CD8-positive, alpha-beta memory T cell (primary cell): ENCODE measurements around the gene UCHL3. TPM values are rescaled to one million over a fixed set of nuclear protein-coding genes. Genes with fewer than 3 reads are reported as not detected.
A peak's percentile ranks its signal among the peaks of the same experiment; 100 is the strongest.

Experiments
- CTCF ChIA-PET: fragments of 350-600 bp; sonication (Branson Sonifier 250); formaldehyde crosslinking; loops from one replicate; lab custom pipeline; 2021; ENCODE audit warnings: antibody characterized with exemption; lab: Charles Lee
- POLR2A ChIA-PET: fragments of 350-600 bp; sonication (Branson Sonifier 250); formaldehyde crosslinking; loops from one replicate; lab custom pipeline; 2021; ENCODE audit warnings: antibody characterized with exemption; lab: Charles Lee
- DNase-seq, 5 donors: peaks; one replicate each; pipeline versions ENCODE4 v3.0.0 to v3.0.0-alpha.2; 2020 to 2022; ENCODE audit warnings: mixed read lengths in 1 of 5
- H3K27ac ChIP-seq: one replicate; pipeline ENCODE4 v1.7.0; 2013; ENCODE audit warnings: low read depth, mild to moderate bottlenecking, low read length, moderate library complexity
- H3K27me3 ChIP-seq: 2 replicates; pipeline ENCODE4 v1.7.0; 2013; ENCODE audit warnings: low read length, mild to moderate bottlenecking; ENCODE audit not compliant: insufficient read depth, poor library complexity, severe bottlenecking
- H3K36me3 ChIP-seq: 2 replicates; pipeline ENCODE4 v1.7.0; 2013; ENCODE audit warnings: mild to moderate bottlenecking, low read length, moderate library complexity; ENCODE audit not compliant: insufficient read depth
- H3K4me1 ChIP-seq: 2 replicates; pipeline ENCODE4 v1.7.0; 2013; ENCODE audit warnings: mild to moderate bottlenecking, low read length, moderate library complexity; ENCODE audit not compliant: insufficient read depth
- H3K4me3 ChIP-seq: 2 replicates; pipeline ENCODE4 v1.7.0; 2013; ENCODE audit warnings: mild to moderate bottlenecking, low read length
- H3K9me3 ChIP-seq: 2 replicates; pipeline ENCODE4 v1.7.0; 2013; ENCODE audit warnings: mild to moderate bottlenecking, low read length
- H3K27ac Mint-ChIP-seq, 8 donors: one replicate each; pipeline ENCODE4 v1.8.0; 2020 to 2021; ENCODE audit warnings: mixed read lengths in 8 of 8, mild to moderate bottlenecking in 6 of 8, inconsistent platforms in 3 of 8, moderate library complexity in 3 of 8
- H3K27me3 Mint-ChIP-seq, 2 donors: one replicate each; pipeline ENCODE4 v1.8.0; 2020 to 2021; ENCODE audit warnings: mixed read lengths in 2 of 2, mild to moderate bottlenecking in 1 of 2, moderate library complexity in 1 of 2
- H3K36me3 Mint-ChIP-seq, 3 donors: one replicate each; pipeline ENCODE4 v1.8.0; 2020 to 2021; ENCODE audit warnings: mixed read lengths in 3 of 3, inconsistent platforms in 1 of 3, mild to moderate bottlenecking in 1 of 3
- H3K4me1 Mint-ChIP-seq, 3 donors: one replicate each; pipeline ENCODE4 v1.8.0; 2020 to 2021; ENCODE audit warnings: mixed read lengths in 3 of 3, inconsistent platforms in 1 of 3, mild to moderate bottlenecking in 1 of 3
- H3K4me3 Mint-ChIP-seq, 7 donors: one replicate each; pipeline ENCODE4 v1.8.0; 2020 to 2021; ENCODE audit warnings: mixed read lengths in 7 of 7, mild to moderate bottlenecking in 6 of 7, moderate library complexity in 4 of 7, inconsistent platforms in 2 of 7
- H3K9me3 Mint-ChIP-seq, 5 donors: one replicate each; pipeline ENCODE4 v1.8.0; 2020 to 2022; ENCODE audit warnings: mixed read lengths in 5 of 5, mild to moderate bottlenecking in 3 of 5, moderate library complexity in 2 of 5, inconsistent platforms in 1 of 5
- polyA plus RNA-seq: library from polyadenylated mRNA; unstranded; fragments of 300-500 nt; fragmentation: Illumina TruSeq; gene quantifications from one replicate; pipeline ENCODE4 v1.2.3, GENCODE V29; 2021
- total RNA-seq, 2 experiments: library from RNA; stranded (reverse); gene quantifications; one replicate each; pipeline ENCODE4 v1.2.3, GENCODE V29; 2021

Gene UCHL3
- total and polyA plus RNA-seq, 3 experiments from 2014 or later: 37.1 to 47.3 (median 38.3) TPM

DNA sequence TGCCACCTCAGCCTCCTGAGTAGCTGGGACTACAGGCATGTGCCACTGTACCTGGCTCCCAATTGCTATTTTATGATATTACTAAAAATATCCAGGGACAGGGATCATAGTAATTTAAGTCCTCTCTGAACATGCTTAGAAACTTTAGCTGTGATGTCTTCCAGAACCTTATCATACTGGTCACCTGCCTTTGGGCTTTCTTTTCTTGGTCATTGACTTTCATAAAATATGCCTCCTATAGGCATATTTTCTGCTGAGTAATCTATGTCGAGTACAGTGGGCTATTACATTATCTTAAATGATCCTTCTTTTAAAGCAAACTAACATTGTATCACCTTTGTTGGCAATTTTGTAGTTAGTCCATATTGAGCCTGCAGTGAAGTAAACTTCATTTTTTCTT, 6.2 kb downstream of the UCHL3 start:
- peaks cover 3 to 29% (median 15%) of the 10 kb centered on the region in 3 donors for H3K36me3 Mint-ChIP-seq
- Histone ChIP-seq H3K27me3 (no peaks in the 10 kb centered on the region), H3K4me1 (peaks cover 9% of the 10 kb centered on the region), H3K27ac (no peak overlapping the region), H3K36me3 (peaks cover 11% of the 10 kb centered on the region), H3K4me3 (no peak overlapping the region), H3K9me3 (no peaks in the 10 kb centered on the region)
- no peak for DNase-seq
- H3K4me1 Mint-ChIP-seq: peaks cover 51 to 80% (median 70%) of the 10 kb centered on the region in 3 donors
- no peaks in the 10 kb centered on the region for H3K27me3 Mint-ChIP-seq
- H3K27ac Mint-ChIP-seq: no peak overlapping the region
- no peak overlapping the region for H3K4me3 Mint-ChIP-seq
- H3K9me3 Mint-ChIP-seq: no peaks in the 10 kb centered on the region
- POLR2A ChIA-PET: no interaction called here
- CTCF ChIA-PET: no interaction called here

DNA sequence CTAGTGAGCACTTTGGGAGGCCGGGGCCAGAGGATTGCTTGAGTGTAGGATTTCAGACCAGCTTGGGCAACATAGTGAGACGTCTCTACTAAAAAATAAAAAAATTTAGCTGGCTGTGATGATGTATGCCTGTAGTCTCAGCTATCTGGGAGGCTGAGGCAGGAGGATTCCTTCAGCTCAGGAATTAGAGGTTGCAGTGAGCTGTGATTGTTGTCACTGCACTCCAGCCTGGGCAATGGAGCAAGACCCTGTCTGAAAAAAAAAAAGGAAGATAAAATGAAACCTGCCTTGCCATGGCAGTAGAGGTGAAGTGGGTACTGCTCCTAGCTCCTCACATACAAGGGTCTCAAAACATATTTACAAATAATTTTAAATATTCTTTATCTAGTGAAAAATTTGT, 7.4 kb downstream of the UCHL3 start:
- Mint-ChIP-seq H3K4me3 (no peak overlapping the region), H3K27me3 (no peaks in the 10 kb centered on the region), H3K4me1 (peaks cover 45 to 70% (median 59%) of the 10 kb centered on the region in 3 donors), H3K27ac (peak overlapping the region in 1 of 8 donors; percentile 48), H3K9me3 (no peaks in the 10 kb centered on the region), H3K36me3 (peaks cover 3 to 31% (median 15%) of the 10 kb centered on the region in 3 donors)
- ChIA-PET CTCF (no interaction called here), POLR2A (no interaction called here)
- H3K4me3 ChIP-seq: no peak overlapping the region
- DNase-seq: no peak
- H3K4me1 ChIP-seq: peaks cover 6% of the 10 kb centered on the region
- peaks cover 12% of the 10 kb centered on the region for H3K36me3 ChIP-seq
- no peaks in the 10 kb centered on the region for H3K27me3 ChIP-seq
- H3K27ac ChIP-seq: no peak overlapping the region
- H3K9me3 ChIP-seq: no peaks in the 10 kb centered on the region

DNA sequence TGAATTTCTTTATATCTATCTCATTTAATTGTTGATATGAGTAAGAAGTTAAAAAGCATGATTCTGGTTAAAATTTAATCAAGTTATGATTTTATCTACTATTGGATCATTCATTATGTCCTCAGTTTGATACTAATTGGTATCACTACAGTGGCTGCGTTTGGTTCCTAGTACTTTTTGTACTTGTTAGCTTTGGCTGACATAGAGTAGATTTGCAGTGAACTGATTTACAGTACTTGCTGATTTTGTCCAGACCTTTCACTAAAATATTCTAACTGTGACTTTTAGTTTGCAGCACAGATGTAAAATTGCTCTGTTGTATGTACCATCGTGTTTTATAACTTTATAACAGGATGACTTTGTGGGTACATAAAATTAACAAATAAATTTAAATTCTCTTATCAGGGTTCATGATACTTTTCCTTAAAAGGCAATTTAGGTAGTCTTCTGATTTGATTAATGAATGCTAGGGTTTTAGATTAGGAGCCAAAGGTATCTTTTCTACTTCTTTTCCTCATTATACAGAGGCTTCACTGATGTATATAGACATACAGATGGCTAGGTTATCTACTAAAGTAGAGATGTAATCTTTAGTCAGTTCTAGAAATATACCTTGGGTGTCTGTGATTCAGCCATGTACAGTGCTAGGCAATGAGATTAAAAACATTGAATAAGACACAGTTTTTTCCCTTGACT, 8.7 kb downstream of the UCHL3 start:
- Mint-ChIP-seq H3K36me3 (peaks cover 3 to 35% (median 15%) of the 10 kb centered on the region in 3 donors), H3K4me1 (peaks cover 41 to 59% (median 50%) of the 10 kb centered on the region in 3 donors), H3K27ac (no peak overlapping the region), H3K27me3 (no peaks in the 10 kb centered on the region), H3K4me3 (no peak overlapping the region), H3K9me3 (no peaks in the 10 kb centered on the region)
- no peak overlapping the region for H3K27ac ChIP-seq
- ChIA-PET POLR2A (no interaction called here), CTCF (no interaction called here)
- H3K4me3 ChIP-seq: no peak overlapping the region
- H3K9me3 ChIP-seq: no peaks in the 10 kb centered on the region
- H3K4me1 ChIP-seq: peaks cover 6% of the 10 kb centered on the region
- no peak for DNase-seq
- no peaks in the 10 kb centered on the region for H3K27me3 ChIP-seq
- peaks cover 12% of the 10 kb centered on the region for H3K36me3 ChIP-seq

DNA sequence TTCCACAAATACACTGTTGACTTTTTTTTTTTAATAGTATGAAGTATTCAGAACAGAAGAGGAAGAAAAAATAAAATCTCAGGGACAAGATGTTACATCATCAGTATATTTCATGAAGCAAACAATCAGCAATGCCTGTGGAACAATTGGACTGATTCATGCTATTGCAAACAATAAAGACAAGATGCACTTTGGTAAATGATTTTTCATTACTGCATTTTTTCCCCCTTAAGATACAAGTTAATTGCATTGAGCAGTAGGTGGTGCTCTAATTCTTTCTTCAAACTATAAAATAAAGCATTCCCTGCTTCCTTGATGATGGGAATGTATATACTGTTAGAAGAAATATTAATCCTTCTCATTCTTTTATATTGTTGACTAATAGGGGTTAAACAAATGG, 17.1 kb downstream of the UCHL3 start:
- POLR2A ChIA-PET: no interaction called here
- H3K4me3 Mint-ChIP-seq: no peak overlapping the region
- H3K27me3 Mint-ChIP-seq: no peaks in the 10 kb centered on the region
- no peak overlapping the region for H3K27ac ChIP-seq
- CTCF ChIA-PET: no interaction called here
- H3K9me3 Mint-ChIP-seq: no peaks in the 10 kb centered on the region
- no peak for DNase-seq
- peaks cover 0 to 5% (median 0%) of the 10 kb centered on the region in 3 donors for H3K4me1 Mint-ChIP-seq
- no peak overlapping the region for H3K27ac Mint-ChIP-seq
- no peaks in the 10 kb centered on the region for H3K4me1 ChIP-seq
- H3K27me3 ChIP-seq: no peaks in the 10 kb centered on the region
- H3K4me3 ChIP-seq: no peak overlapping the region
- no peaks in the 10 kb centered on the region for H3K9me3 ChIP-seq
- peaks cover 6 to 65% (median 21%) of the 10 kb centered on the region in 3 donors for H3K36me3 Mint-ChIP-seq
- H3K36me3 ChIP-seq: peaks cover 15% of the 10 kb centered on the region

DNA sequence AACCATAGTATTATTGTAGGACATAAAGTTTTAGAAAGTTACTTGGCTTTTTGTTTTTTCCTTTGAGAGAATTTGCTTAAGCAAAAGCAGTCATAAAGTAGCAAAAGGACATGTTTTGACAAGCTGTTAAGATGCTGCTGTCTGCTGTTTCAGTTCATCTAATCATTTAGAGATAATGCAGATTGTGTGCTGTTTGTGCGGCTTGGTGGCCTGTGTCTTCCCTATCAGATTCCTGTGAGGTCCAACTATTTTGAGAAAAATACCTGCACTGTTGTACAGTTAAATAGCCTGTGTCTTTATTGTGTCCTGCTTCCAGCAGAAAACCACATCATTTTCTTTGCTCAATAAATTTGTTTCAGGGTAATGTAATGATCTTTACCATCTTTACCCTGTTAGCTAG, 20.0 kb downstream of the UCHL3 start:
- H3K27me3 Mint-ChIP-seq: no peaks in the 10 kb centered on the region
- H3K27ac Mint-ChIP-seq: no peak overlapping the region
- DNase-seq: no peak
- no peak overlapping the region for H3K4me3 Mint-ChIP-seq
- Histone ChIP-seq H3K27me3 (no peaks in the 10 kb centered on the region), H3K4me1 (no peaks in the 10 kb centered on the region), H3K27ac (no peak overlapping the region), H3K4me3 (no peak overlapping the region), H3K9me3 (no peaks in the 10 kb centered on the region), H3K36me3 (peaks cover 33% of the 10 kb centered on the region)
- peaks cover 0 to 10% (median 2%) of the 10 kb centered on the region in 3 donors for H3K4me1 Mint-ChIP-seq
- peaks cover 15 to 76% (median 32%) of the 10 kb centered on the region in 3 donors for H3K36me3 Mint-ChIP-seq
- ChIA-PET POLR2A (no interaction called here), CTCF (no interaction called here)
- no peaks in the 10 kb centered on the region for H3K9me3 Mint-ChIP-seq

DNA sequence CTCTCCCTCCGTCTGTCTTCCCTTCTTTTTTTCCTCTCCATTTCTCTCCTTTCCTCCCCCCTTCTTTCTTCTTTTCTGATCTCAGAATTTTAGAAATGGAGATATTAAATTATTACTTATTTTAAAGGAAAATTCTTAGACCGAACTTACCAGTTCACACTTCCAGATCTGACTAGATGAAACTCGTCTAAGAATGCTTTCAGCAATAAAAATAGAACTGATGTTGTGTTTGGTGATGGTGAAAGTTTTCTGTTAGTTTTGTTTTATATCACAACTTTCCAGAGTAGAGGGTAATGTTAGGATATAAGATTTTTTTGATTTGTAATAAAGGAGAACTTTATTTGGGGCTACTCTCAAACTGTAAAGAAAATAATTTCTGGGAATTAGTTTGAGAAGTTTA, 29.9 kb downstream of the UCHL3 start:
- peaks cover 17 to 49% (median 40%) of the 10 kb centered on the region in 3 donors for H3K36me3 Mint-ChIP-seq
- no peak overlapping the region for H3K27ac Mint-ChIP-seq
- H3K4me3 Mint-ChIP-seq: no peak overlapping the region
- Histone ChIP-seq H3K4me3 (no peak overlapping the region), H3K36me3 (peaks cover 8% of the 10 kb centered on the region), H3K9me3 (no peaks in the 10 kb centered on the region), H3K4me1 (no peaks in the 10 kb centered on the region), H3K27ac (no peak overlapping the region), H3K27me3 (no peaks in the 10 kb centered on the region)
- POLR2A ChIA-PET: no interaction called here
- H3K27me3 Mint-ChIP-seq: no peaks in the 10 kb centered on the region
- peaks cover 0 to 11% (median 0%) of the 10 kb centered on the region in 5 donors for H3K9me3 Mint-ChIP-seq
- peaks cover 7 to 20% (median 12%) of the 10 kb centered on the region in 3 donors for H3K4me1 Mint-ChIP-seq
- CTCF ChIA-PET: no interaction called here
- no peak for DNase-seq

DNA sequence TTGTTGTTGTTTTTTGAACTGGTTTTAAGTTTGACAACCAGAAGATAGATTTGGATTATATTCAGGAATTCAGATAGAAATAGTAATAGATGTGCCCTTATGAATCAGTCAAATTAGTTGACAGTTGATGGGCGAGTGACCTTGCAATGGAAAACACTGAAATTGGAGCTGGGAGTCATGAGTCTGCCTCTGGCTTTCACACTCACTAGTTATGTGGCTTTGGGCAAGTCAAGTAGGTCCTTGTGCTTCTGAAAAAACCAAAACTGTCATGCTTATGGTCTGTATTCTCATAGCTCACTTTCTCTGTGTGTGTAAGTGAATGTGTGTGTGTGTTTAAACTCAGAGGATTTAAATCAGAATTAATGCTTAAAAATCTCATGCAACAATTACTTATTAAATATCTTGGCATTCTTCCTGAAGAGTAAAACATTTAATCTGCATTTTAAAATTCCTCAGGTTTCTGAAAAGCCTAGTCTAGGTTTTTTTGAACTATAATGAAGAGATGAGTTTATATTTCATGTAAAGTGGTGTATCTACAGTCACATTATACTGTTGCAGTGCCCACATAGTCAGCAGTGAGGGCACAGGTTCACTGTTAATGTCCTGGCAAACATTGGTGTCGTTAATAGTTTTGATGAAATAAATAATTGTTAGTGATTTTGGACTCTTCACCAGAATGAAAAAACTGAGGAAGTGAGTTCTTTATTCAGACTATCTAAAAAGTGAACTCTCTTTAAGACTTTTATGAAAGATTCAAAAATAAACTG, 32.5 kb downstream of the UCHL3 start:
- Mint-ChIP-seq H3K27ac (no peak overlapping the region), H3K4me3 (no peak overlapping the region), H3K9me3 (peaks cover 0 to 18% (median 2%) of the 10 kb centered on the region in 5 donors), H3K27me3 (no peaks in the 10 kb centered on the region), H3K4me1 (peaks cover 7 to 20% (median 18%) of the 10 kb centered on the region in 3 donors), H3K36me3 (peaks cover 11 to 41% (median 35%) of the 10 kb centered on the region in 3 donors)
- POLR2A ChIA-PET: no interaction called here
- Histone ChIP-seq H3K27me3 (no peaks in the 10 kb centered on the region), H3K9me3 (no peaks in the 10 kb centered on the region), H3K27ac (no peak overlapping the region), H3K4me3 (no peak overlapping the region), H3K4me1 (no peaks in the 10 kb centered on the region), H3K36me3 (peaks cover 5% of the 10 kb centered on the region)
- CTCF ChIA-PET: no interaction called here
- DNase-seq: no peak

DNA sequence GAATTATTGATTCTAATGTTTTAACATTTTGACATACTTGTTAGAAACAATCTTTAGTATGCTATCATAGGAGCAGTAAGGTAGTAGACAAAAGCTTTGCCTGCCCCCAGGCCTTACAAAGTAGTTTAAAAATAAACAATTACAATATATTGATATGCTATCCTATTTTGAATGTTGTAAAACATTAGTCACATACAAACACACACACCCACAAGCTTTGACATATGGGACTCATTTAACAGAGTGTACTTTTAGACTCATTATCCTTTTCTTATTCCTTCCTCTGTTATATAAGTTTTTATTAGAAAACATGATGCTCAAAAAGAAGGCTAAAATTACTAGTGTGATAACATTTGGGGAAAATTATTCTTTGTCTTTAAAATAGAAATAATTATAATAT, 33.5 kb downstream of the UCHL3 start:
- H3K4me3 ChIP-seq: no peak overlapping the region
- peaks cover 5% of the 10 kb centered on the region for H3K36me3 ChIP-seq
- peaks cover 0 to 18% (median 2%) of the 10 kb centered on the region in 5 donors for H3K9me3 Mint-ChIP-seq
- CTCF ChIA-PET: interaction anchor here (0.6 kb wide), 1 partner anchor 102 kb away, joined by 5 read pairs; no protein-coding TSS in a partner anchor
- no peak overlapping the region for H3K27ac Mint-ChIP-seq
- no peaks in the 10 kb centered on the region for H3K27me3 ChIP-seq
- no peaks in the 10 kb centered on the region for H3K9me3 ChIP-seq
- H3K27me3 Mint-ChIP-seq: no peaks in the 10 kb centered on the region
- H3K4me1 Mint-ChIP-seq: peaks cover 1 to 12% (median 12%) of the 10 kb centered on the region in 3 donors
- POLR2A ChIA-PET: no interaction called here
- no peak for DNase-seq
- no peak overlapping the region for H3K27ac ChIP-seq
- H3K4me1 ChIP-seq: no peaks in the 10 kb centered on the region
- no peak overlapping the region for H3K4me3 Mint-ChIP-seq
- H3K36me3 Mint-ChIP-seq: peaks cover 14 to 43% (median 36%) of the 10 kb centered on the region in 3 donors
